PC-3 (cell line): Measurements from ENCODE around the gene BEX1.
"Not testable (repeated sequence)": the region's sequence is repeated elsewhere in the genome, so short reads cannot be mapped to it uniquely, and the experiment has no call there.

ENCODE experiments used
- EZH2 ChIP-seq: fragments of 300-600 bp; sonication (generic); IDR thresholded peaks from one replicate; pipeline ENCODE4 v1.6.1; 2017; ENCODE audit warnings: antibody characterized with exemption, mild to moderate bottlenecking, low read length; ENCODE audit not compliant: unreplicated experiment
- EZH2phosphoT487 ChIP-seq: fragments of 300-600 bp; sonication (generic); IDR thresholded peaks from 2 replicates; pipeline ENCODE4 v1.6.1; 2018; ENCODE audit warnings: mild to moderate bottlenecking, antibody characterized with exemption, low read length, borderline replicate concordance
- TF ChIP-seq, protein P1 (sequence below): fragments of 300-600 bp; sonication (generic); conservative IDR thresholded peaks from 2 replicates; pipeline ENCODE4 v1.5.1; 2017; ENCODE audit warnings: antibody characterized with exemption, low read depth, mild to moderate bottlenecking, low read length

GRCh38 chrX:103104370-103104769, 40.4 kb upstream of the BEX1 start:
- TF ChIP-seq, protein P1, sequence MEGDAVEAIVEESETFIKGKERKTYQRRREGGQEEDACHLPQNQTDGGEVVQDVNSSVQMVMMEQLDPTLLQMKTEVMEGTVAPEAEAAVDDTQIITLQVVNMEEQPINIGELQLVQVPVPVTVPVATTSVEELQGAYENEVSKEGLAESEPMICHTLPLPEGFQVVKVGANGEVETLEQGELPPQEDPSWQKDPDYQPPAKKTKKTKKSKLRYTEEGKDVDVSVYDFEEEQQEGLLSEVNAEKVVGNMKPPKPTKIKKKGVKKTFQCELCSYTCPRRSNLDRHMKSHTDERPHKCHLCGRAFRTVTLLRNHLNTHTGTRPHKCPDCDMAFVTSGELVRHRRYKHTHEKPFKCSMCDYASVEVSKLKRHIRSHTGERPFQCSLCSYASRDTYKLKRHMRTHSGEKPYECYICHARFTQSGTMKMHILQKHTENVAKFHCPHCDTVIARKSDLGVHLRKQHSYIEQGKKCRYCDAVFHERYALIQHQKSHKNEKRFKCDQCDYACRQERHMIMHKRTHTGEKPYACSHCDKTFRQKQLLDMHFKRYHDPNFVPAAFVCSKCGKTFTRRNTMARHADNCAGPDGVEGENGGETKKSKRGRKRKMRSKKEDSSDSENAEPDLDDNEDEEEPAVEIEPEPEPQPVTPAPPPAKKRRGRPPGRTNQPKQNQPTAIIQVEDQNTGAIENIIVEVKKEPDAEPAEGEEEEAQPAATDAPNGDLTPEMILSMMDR = not testable (repeated sequence)
- not testable (repeated sequence) for TF ChIP-seq EZH2phosphoT487, EZH2
